HG02884 (cell line): ENCODE data around the gene ZNF248.
A peak's percentile ranks its signal among the peaks of the same experiment; 100 is the strongest.
"Not testable (repeated sequence)": the region's sequence is repeated elsewhere in the genome, so short reads cannot be mapped to it uniquely, and the experiment has no call there.

ENCODE experiments used
- ATAC-seq: cut with Tn5 transposase; IDR thresholded peaks from one replicate; pipeline ENCODE4 v1.9.1; 2021; ENCODE audit warnings: mild to moderate bottlenecking, moderate library complexity; ENCODE audit not compliant: unreplicated experiment

Gene ZNF248

GRCh38 chr10:37857287-37858211 lies at the start of gene ZNF248:
Gene ZNF248 (minus strand): TSS chr10:37857610. CDS start chr10:37856310, 1,300 bp downstream.
- ATAC-seq, result peak; percentile 88

GRCh38 chr10:37906382-37906781 lies 49.0 kb upstream of the ZNF248 start:
- ATAC-seq, result no peak

- no peak for ATAC-seq
These were observed 39.0 kb upstream of the ZNF248 start for GRCh38 chr10:37896436-37896835.

- no peak for ATAC-seq
These were observed 38.3 kb upstream of the ZNF248 start for GRCh38 chr10:37895674-37896073.

GRCh38 chr10:37885850-37886249 lies 28.4 kb upstream of the ZNF248 start:
- no peak for ATAC-seq

GRCh38 chr10:37872955-37873354 lies 15.5 kb upstream of the ZNF248 start:
- ATAC-seq, result no peak

- ATAC-seq, result no peak
These were observed 14.9 kb upstream of the ZNF248 start for GRCh38 chr10:37872283-37872682.

- ATAC-seq, result no peak
These were observed 14.3 kb upstream of the ZNF248 start for GRCh38 chr10:37871568-37872251.

GRCh38 chr10:37871143-37871542 lies 13.7 kb upstream of the ZNF248 start:
- no peak for ATAC-seq

GRCh38 chr10:37868796-37869195 lies 11.4 kb upstream of the ZNF248 start:
- ATAC-seq, result no peak

- no peak for ATAC-seq
These were observed 8.8 kb upstream of the ZNF248 start for GRCh38 chr10:37865957-37866803.

GRCh38 chr10:37865264-37865663 lies 7.9 kb upstream of the ZNF248 start:
- ATAC-seq, result no peak

- ATAC-seq, result peak; percentile 18
These were observed 3.2 kb upstream of the ZNF248 start for GRCh38 chr10:37860494-37861190.

- not testable (repeated sequence) for ATAC-seq
These were observed 1.9 kb upstream of the ZNF248 start for GRCh38 chr10:37859270-37859669.

GRCh38 chr10:37856881-37857286 lies 526 bp downstream of the ZNF248 start:
- ATAC-seq, result peak; percentile 7

- no peak for ATAC-seq
These were observed 1.8 kb downstream of the ZNF248 start for GRCh38 chr10:37855636-37856035.

GRCh38 chr10:37854626-37855025 lies 2.8 kb downstream of the ZNF248 start:
- no peak for ATAC-seq

- ATAC-seq, result no peak
These were observed 12.8 kb downstream of the ZNF248 start for GRCh38 chr10:37844644-37845043.

GRCh38 chr10:37839243-37839642 lies 18.2 kb downstream of the ZNF248 start:
- ATAC-seq, result no peak

GRCh38 chr10:37831495-37832333 lies 25.7 kb downstream of the ZNF248 start:
- no peak for ATAC-seq
